ENCODE data around the gene TSGA10IP. TPM values are rescaled to one million over a fixed set of nuclear protein-coding genes. Genes with fewer than 3 reads are reported as not detected.

The TSGA10IP gene
- total and polyA plus RNA-seq, 12 donors: 0.03 to 0.33 (median 0.28) TPM; not detected in 8

DNA sequence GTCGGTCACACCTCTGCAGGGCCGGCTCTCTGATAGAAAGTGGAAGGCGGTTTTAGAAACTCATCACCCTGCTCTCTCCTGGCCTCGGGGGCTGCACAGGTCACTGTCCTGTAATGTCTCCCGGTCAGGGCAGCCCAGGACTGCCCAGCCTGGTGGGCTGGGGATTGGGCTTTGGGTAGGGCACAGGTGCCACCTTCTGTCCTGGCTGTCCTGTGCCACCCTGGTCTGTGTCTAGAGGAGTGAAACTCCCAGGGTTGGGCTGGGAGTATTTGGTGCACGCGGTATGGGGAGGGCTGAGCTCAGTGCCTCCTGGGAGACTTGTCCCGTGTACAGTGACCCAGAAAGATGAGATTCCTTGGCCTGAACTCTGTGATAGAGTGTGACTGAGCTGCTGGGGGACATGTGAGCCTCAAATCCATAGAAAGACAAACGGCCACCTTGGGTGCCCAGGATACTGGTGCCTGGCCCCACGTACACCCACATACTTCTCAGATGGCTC, 34.0 kb downstream of the TSGA10IP start:
- no peak for TF ChIP-seq POLR2A (IDR thresholded peaks at IDR 0.05)
- TF ChIP-seq, protein P1, sequence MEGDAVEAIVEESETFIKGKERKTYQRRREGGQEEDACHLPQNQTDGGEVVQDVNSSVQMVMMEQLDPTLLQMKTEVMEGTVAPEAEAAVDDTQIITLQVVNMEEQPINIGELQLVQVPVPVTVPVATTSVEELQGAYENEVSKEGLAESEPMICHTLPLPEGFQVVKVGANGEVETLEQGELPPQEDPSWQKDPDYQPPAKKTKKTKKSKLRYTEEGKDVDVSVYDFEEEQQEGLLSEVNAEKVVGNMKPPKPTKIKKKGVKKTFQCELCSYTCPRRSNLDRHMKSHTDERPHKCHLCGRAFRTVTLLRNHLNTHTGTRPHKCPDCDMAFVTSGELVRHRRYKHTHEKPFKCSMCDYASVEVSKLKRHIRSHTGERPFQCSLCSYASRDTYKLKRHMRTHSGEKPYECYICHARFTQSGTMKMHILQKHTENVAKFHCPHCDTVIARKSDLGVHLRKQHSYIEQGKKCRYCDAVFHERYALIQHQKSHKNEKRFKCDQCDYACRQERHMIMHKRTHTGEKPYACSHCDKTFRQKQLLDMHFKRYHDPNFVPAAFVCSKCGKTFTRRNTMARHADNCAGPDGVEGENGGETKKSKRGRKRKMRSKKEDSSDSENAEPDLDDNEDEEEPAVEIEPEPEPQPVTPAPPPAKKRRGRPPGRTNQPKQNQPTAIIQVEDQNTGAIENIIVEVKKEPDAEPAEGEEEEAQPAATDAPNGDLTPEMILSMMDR (IDR thresholded peaks at IDR 0.05): no peak
- H3K4me3 ChIP-seq: no peak overlapping the region
- peaks cover 0 to 35% of the 10 kb centered on the region in 2 donors for H3K36me3 ChIP-seq (replicated peaks in 1 of 2)
- H3K9me3 ChIP-seq (replicated peaks in 1 of 3): no peaks in the 10 kb centered on the region
- no peak overlapping the region for H3K27ac ChIP-seq
- no peaks in the 10 kb centered on the region for H3K4me1 ChIP-seq (replicated peaks in 1 of 2)
- no peak for DNase-seq
- 85 to 94% (median 90%) methylated on average over 7 to 10 of the region's 10 CpGs for WGBS, 4 donors
- intact Hi-C loops (cut with DNase I): no loop called here
- no peaks in the 10 kb centered on the region for H3K27me3 ChIP-seq

DNA sequence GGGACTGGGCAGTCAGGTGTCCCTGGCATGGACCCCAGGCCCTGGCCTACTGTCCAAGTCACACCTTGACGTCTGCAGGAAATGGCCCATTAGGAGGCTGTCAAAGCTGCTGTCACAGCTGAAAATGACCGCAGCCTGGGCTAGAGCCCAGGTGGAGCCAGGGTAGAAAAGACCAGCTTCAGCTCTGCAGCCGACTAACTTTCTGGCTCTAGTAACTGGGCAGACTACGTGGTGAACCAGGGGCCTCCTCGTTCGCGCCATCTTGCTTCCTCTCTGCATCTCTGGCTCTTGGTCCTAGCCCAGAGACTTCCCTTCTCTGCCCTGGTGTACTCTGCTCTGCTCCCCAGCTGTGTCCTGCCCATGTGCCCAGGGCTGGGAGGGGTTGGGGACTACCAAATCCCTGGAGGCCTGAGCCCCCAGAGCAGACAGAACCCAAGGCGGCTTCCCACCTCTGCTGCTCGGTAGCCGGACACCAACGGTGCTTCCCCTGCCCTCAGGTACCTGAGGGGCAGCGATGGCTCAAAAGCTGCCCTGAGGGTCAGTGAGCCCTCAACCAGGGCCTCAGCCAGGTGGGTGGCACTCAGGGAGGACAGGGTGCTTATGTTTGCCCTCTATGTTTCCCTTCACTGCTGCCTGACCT, 35.9 kb downstream of the TSGA10IP start:
- peaks cover 0 to 33% of the 10 kb centered on the region in 2 donors for H3K36me3 ChIP-seq (replicated peaks in 1 of 2)
- no peaks in the 10 kb centered on the region for H3K27me3 ChIP-seq
- no peaks in the 10 kb centered on the region for H3K4me1 ChIP-seq (replicated peaks in 1 of 2)
- intact Hi-C loops (cut with DNase I): loop anchor here (5.0 to 10.0 kb wide), 2 partner anchors 99 to 256 kb away; partner anchors contain the start of gene RNASEH2C (in 1 of the 2)
- DNase-seq: no peak
- no peak overlapping the region for H3K4me3 ChIP-seq
- H3K27ac ChIP-seq: no peak overlapping the region
- H3K9me3 ChIP-seq (replicated peaks in 1 of 3): no peaks in the 10 kb centered on the region
- 72 to 79% (median 78%) methylated on average over 3 to 12 of the region's 12 CpGs for WGBS, 4 donors
- TF ChIP-seq POLR2A (IDR thresholded peaks at IDR 0.05): no peak
- TF ChIP-seq, protein P1 (IDR thresholded peaks at IDR 0.05): no peak

DNA sequence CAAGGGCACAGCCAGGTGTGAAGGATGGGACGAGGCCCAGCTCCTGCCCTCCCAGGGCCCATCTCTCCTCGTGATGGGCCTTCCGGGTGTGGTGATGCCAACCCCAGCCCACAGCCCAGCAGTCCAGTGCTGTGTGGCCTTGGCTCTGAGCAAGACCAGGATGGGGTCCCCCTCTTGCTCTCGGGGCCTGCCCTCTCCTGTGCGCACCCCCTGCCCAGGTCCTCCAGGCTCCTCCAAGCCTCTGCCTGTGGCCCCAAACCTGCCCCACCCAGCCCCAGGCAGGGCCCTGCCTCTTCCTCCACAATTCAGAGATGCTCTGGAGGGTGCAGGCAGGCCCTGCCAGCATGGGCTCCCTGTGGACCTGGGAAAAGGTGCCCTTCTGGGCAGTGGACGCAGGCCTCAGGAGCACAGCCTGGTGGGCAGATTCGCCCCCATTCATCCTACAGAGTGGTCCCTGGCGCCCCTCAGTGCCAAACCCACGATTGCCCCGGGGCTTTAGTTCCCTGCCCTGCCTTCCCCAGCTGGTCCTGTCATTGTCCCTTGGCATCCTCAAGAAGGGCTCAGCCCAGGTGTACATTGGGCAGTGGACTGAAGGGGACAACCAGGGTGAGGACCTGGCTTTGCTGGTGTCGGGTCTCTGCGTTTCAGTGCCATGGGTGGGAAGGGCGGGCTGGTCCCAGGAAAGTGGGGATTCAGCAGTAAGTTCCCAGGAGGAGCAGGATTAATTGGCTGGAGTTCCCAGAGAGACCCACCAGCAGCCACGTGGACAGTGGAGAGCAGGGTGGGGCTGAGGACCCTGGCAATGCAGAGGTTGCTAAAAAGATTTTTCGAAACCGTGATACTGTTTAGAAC, 36.9 kb downstream of the TSGA10IP start:
- Histone ChIP-seq H3K27me3 (no peaks in the 10 kb centered on the region), H3K9me3 (replicated peaks in 1 of 3) (no peaks in the 10 kb centered on the region), H3K36me3 (replicated peaks in 1 of 2) (peaks cover 0 to 23% of the 10 kb centered on the region in 2 donors), H3K4me3 (no peak overlapping the region), H3K27ac (no peak overlapping the region), H3K4me1 (replicated peaks in 1 of 2) (no peaks in the 10 kb centered on the region)
- intact Hi-C loops (cut with DNase I): loop anchor here (5.0 to 10.0 kb wide), 2 partner anchors 100 to 257 kb away; partner anchors contain the start of gene RNASEH2C (in 1 of the 2)
- no peak for DNase-seq
- WGBS, 4 donors: 61 to 79% (median 75%) methylated on average over 6 to 16 of the region's 16 CpGs
- TF ChIP-seq, protein P1 (IDR thresholded peaks at IDR 0.05): no peak
- no peak for TF ChIP-seq POLR2A (IDR thresholded peaks at IDR 0.05)
